Measurements from ENCODE around the gene AKAP5.

DNA sequence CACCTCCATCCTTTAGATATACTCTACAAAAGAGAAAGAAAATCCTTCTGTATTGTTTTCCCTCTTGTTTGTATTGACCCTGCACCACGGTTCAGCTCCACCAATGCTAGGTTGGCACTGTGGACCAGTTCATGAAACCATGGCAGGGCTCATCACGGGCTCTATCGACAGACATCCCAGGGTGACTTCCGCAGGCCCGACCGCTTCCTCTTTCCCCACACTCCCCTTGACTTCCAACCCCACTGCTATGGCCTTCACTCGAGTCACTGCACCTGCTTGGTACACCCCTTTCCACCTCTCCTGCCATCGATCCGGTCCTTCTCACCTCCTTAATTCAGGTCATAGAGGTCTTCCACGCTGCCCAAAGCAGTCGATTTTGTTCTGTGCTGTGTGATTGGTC, 21.2 kb upstream of the AKAP5 start:
- TF ChIP-seq, protein P1, sequence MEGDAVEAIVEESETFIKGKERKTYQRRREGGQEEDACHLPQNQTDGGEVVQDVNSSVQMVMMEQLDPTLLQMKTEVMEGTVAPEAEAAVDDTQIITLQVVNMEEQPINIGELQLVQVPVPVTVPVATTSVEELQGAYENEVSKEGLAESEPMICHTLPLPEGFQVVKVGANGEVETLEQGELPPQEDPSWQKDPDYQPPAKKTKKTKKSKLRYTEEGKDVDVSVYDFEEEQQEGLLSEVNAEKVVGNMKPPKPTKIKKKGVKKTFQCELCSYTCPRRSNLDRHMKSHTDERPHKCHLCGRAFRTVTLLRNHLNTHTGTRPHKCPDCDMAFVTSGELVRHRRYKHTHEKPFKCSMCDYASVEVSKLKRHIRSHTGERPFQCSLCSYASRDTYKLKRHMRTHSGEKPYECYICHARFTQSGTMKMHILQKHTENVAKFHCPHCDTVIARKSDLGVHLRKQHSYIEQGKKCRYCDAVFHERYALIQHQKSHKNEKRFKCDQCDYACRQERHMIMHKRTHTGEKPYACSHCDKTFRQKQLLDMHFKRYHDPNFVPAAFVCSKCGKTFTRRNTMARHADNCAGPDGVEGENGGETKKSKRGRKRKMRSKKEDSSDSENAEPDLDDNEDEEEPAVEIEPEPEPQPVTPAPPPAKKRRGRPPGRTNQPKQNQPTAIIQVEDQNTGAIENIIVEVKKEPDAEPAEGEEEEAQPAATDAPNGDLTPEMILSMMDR (optimal IDR thresholded peaks at IDR 0.05 in 1 of 3, IDR thresholded peaks at IDR 0.05 in 1 of 3, conservative IDR thresholded peaks at IDR 0.05 in 1 of 3; ENCODE audit: extremely low read depth in 1 of 3, insufficient read depth in 2 of 3, low read length in 3 of 3): no peak
- no peak for TF ChIP-seq EZH2 (IDR thresholded peaks at IDR 0.05; ENCODE audit: low read length)

Data from keratinocyte (primary cell).